Activated CD4-positive, alpha-beta T cell treated with anti-CD3 and anti-CD28 coated beads for 24 hours (primary cell): ENCODE results near the gene SMIM44.
"Not testable (repeated sequence)": the region's sequence is repeated elsewhere in the genome, so short reads cannot be mapped to it uniquely, and the experiment has no call there.

ENCODE experiments used
- DNase-seq, 2 donors: peaks; one replicate each; pipeline ENCODE4 v3.0.0-alpha.2; 2020; ENCODE audit warnings: low read depth in 2 of 2

The SMIM44 gene

GRCh38 chr19:3458229-3459088 is 24.8 kb downstream of the SMIM44 start:
- DNase-seq: no peak

- no peak for DNase-seq
These were observed 25.6 kb downstream of the SMIM44 start for GRCh38 chr19:3457528-3458228.

- DNase-seq: no peak
These were observed 26.2 kb downstream of the SMIM44 start for GRCh38 chr19:3456925-3457527.

GRCh38 chr19:3455960-3456601 is 27.2 kb downstream of the SMIM44 start:
- DNase-seq: no peak

DNA sequence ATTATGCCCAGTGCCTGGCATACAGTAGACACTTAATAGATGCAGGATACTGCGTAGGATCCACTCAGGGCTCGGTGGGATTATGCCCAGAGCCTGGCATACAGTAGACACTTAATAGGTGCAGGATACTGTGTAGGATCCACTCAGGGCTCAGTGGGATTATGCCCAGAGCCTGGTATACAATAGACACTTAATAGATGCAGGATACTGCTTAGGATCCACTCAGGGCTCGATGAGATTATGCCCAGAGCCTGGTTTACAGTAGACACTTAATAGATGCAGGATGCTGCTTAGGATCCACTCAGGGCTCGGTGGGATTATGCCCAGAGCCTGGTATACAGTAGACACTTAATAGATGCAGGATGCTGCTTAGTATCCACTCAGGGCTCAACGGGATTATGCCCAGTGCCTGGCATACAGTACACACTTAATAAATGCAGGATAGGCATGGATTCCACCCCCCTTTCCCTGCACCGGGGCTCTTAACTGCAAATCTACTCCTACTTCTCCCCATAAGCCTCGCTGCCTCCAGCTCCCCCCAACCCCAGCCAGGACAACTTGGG is 27.8 kb downstream of the SMIM44 start:
- DNase-seq: no peak

DNA sequence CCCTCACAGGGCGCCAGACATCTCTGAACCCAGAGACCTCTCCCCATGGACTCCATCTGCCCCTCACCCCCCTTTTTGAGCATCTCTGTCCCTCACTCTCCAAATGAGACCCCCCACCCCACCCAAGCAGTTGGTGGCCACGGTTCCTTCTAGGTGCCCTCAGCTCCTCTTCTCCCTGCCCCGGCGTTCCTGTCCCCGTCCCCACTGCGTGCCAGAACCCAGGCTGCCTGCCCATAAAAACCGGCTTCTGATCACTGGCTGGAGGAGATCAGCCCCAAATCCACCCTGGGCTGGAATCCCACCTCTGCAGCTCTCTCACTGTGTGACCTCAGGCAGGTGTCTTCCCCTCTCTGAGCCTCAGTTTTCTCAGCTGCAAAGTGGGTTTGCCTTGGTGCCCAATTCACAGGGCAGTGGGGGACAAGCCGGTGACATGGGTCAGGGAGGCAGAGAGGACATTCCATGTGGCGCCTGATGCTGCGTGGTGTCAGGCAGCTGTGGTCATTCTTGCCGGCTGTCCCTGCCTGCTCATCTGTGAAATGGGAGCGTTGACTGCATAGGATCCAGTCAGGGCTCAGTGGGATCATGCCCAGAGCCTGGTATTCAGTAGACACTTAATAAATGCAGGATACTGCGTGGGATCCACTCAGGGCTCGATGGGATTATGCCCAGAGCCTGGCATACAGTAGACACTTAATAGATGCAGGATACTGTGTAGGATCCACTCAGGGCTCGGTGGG is 28.4 kb downstream of the SMIM44 start:
- no peak for DNase-seq

GRCh38 chr19:3453840-3454239 is 29.4 kb downstream of the SMIM44 start:
- no peak for DNase-seq

GRCh38 chr19:3452942-3453214 is 30.4 kb downstream of the SMIM44 start:
- not testable (repeated sequence) for DNase-seq

- DNase-seq: no peak
These were observed 30.9 kb downstream of the SMIM44 start for GRCh38 chr19:3452171-3452941.

GRCh38 chr19:3451451-3451866 is 31.8 kb downstream of the SMIM44 start:
- no peak for DNase-seq

DNA sequence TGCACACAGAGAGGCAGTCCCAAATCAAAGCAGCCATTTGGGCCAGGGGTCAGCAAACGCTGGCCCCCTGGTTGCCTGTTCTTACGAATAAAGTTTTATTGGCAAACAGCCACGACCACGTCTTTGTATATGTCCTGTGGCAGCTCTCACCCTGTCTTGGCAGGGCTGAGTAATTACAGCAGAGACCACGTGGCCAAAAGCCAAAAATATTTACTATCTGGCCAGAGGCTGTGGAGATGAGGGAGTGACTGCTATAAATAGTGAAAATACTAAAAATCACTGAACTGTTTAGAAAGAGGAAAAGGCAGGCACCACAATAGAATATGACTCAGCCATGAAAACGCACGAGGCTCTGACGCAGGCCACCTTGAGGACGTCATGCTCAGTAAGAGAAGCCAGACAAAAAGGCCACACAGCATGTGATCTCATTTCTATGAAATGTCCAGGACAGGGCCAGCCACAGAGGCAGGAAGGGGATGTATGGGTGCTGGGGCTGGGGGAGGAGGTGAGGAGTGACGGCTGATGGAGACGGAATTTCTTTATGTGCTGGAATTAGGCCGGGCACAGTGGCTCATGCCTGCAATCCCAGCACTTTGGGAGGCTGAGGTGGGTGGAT is 32.3 kb downstream of the SMIM44 start:
- DNase-seq: no peak

GRCh38 chr19:3448616-3449334 is 34.5 kb downstream of the SMIM44 start:
- no peak for DNase-seq

GRCh38 chr19:3446657-3447056 is 36.6 kb downstream of the SMIM44 start:
- not testable (repeated sequence) for DNase-seq

- DNase-seq: no peak
These were observed 38.5 kb downstream of the SMIM44 start for GRCh38 chr19:3444695-3445234.

DNA sequence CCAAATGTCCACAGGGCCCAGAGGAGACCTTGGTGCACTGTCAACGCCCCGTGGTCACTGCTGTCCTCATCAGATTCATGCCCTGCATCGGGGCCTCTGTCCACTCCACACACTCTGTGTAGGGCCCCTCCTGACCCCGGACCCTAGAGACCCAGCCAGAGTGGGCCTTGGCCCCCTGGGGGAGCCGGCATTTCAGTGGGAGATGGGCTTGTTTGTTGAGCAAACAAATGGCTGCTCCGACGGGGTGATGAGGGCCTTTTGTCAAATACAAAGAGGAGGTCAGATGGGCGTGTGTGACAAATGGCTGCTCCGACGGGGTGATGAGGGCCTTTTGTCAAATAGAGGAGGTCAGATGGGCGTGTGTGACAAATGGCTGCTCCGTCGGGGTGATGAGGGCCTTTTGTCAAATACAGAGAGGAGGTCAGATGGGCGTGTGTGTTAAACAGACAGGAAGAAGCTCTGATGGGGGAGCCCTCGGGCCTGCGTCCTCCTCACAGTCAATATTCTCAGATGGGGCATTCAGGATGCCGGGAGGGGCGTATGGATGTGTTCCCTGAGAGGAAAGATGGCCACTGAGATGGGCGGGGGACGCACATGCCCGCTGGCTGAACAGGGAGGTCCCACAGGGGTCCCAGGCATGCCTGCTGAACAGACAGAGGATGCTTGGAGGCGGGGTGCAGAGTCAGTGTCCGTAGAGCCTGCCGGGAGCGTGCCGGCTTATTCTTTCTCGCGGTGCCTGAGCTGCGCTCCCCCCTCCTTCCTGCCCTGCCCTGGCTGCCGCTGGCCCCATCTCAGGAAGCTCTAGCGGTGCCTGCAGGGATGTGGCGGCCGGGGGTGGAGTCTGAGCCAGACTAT is 39.2 kb downstream of the SMIM44 start:
- DNase-seq: no peak

GRCh38 chr19:3442487-3443071 is 40.7 kb downstream of the SMIM44 start:
- DNase-seq: no peak

GRCh38 chr19:3441986-3442329 is 41.3 kb downstream of the SMIM44 start:
- DNase-seq: no peak
